Astrocyte of the spinal cord (primary cell): ENCODE measurements around the gene GRAMD1C.

Experiments used
- DNase-seq: peaks from one replicate; pipeline ENCODE4 v3.0.0; 2011; ENCODE audit warnings: low read depth, low spot score
- H3K4me3 ChIP-seq: 2 replicates; pipeline ENCODE4 v1.5.1; 2011; ENCODE audit warnings: low read depth, mild to moderate bottlenecking, low read length, moderate library complexity
- CTCF ChIP-seq: IDR thresholded peaks from 2 replicates; pipeline ENCODE4 v1.5.1; 2012; ENCODE audit warnings: low read depth, mild to moderate bottlenecking, low read length, inconsistent platforms
- in situ Hi-C: cut with HindIII; loops from 2 replicates; pipeline ENCODE4 v1.10.0; 2017; ENCODE audit warnings: low sequenced_read_pairs

GRAMD1C gene

GRCh38 chr3:113963879-113964278 is 125.3 kb downstream of the GRAMD1C start:
- no peak for DNase-seq
- no peak overlapping the region for H3K4me3 ChIP-seq
- no peak for TF ChIP-seq CTCF
- in situ Hi-C loops = no loop called here

- in situ Hi-C loops = no loop called here
- DNase-seq = no peak
- no peak for TF ChIP-seq CTCF
- no peak overlapping the region for H3K4me3 ChIP-seq
Observed at GRCh38 chr3:113966172-113966571, 127.6 kb downstream of the GRAMD1C start.

GRCh38 chr3:113968986-113969385 is 130.4 kb downstream of the GRAMD1C start:
- TF ChIP-seq CTCF = no peak
- no peak for DNase-seq
- in situ Hi-C loops = no loop called here
- H3K4me3 ChIP-seq = no peak overlapping the region

- in situ Hi-C loops = no loop called here
- no peak for DNase-seq
- no peak overlapping the region for H3K4me3 ChIP-seq
- no peak for TF ChIP-seq CTCF
Observed at GRCh38 chr3:113977822-113978221, 139.2 kb downstream of the GRAMD1C start.

- TF ChIP-seq CTCF = no peak
- no peak for DNase-seq
- no peak overlapping the region for H3K4me3 ChIP-seq
- in situ Hi-C loops = no loop called here
Observed at GRCh38 chr3:113979916-113980315, 141.3 kb downstream of the GRAMD1C start.

GRCh38 chr3:113981803-113982202 is 143.2 kb downstream of the GRAMD1C start:
- no peak for TF ChIP-seq CTCF

GRCh38 chr3:113983544-113983943 is 145.0 kb downstream of the GRAMD1C start:
- DNase-seq = no peak
- H3K4me3 ChIP-seq = no peak overlapping the region
- TF ChIP-seq CTCF = no peak
- in situ Hi-C loops = no loop called here

More at GRCh38 chr3:113981803-113982202, 143.2 kb downstream of the GRAMD1C start:
- no peak for DNase-seq
- no peak overlapping the region for H3K4me3 ChIP-seq
- in situ Hi-C loops = no loop called here
